ENCODE results near the gene BTNL9. TPM values are rescaled to one million over a fixed set of nuclear protein-coding genes. Genes with fewer than 3 reads are reported as not detected.

The BTNL9 gene
- total RNA-seq, 1 experiment from 2014 or later: 37.5 TPM

DNA sequence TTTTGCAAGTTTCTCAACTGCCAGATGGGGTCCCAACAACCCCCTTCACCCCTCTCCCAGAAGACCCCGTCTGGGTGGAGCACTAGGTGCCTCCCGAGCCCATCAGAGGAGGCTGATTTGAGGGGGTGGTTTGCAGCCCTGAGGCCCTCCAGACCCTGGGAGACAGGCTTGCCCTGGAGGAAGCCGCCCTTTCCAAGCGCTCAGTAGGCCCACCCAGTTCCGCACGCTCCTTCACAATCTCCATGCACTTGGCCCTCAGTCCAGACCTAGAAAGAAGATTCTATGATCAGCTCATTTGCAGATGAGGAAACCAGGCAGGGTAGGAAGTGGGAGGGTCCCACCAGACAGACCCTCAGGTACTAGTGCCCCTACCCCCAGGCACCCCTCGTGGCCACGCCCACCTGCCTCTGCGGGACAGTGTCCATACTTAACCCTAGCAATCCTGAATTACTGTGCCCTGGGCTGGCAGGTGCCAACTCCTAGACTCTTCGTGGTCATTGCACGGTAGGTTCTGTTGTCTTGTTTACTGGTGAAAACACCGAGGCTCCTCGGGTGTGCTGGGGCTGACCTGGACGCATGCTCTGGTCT lies 68.6 kb downstream of the BTNL9 start:
- CTCF ChIA-PET: no interaction called here
- Histone ChIP-seq H3K27me3 (ENCODE audit: control insufficient read depth, insufficient read depth, low read length) (no peaks in the 10 kb centered on the region), H3K4me3 (ENCODE audit: low read depth in 2 of 2, low read length in 2 of 2) (no peak overlapping the region), H3K36me3 (ENCODE audit: control insufficient read depth, insufficient read depth, low read length) (no peaks in the 10 kb centered on the region), H3K4me1 (ENCODE audit: control insufficient read depth, insufficient read depth, low read length) (peaks cover 21% of the 10 kb centered on the region), H3K27ac (ENCODE audit: low read length) (no peak overlapping the region), H3K9me3 (ENCODE audit: control insufficient read depth, insufficient read depth, low read depth, low read length) (no peaks in the 10 kb centered on the region)
- intact Hi-C loops (cut with micrococcal nuclease; ENCODE audit: unreplicated experiment) (loop anchor here (10.0 kb wide), 1 partner anchor 46 kb away; no protein-coding TSS in a partner anchor), in situ Hi-C loops (cut with HindIII; ENCODE audit: low pct_unique_long_range_greater_than_20kb, low sequenced_read_pairs) (no loop called here)
- DNase-seq (ENCODE audit: low read depth, low spot score) (no peak), ATAC-seq (no peak)
- no TSS peak for BruUV-seq (replicated peaks)
- POLR2A ChIA-PET: no interaction called here
- TF ChIP-seq SIN3A (IDR thresholded peaks at IDR 0.05; ENCODE audit: borderline replicate concordance, insufficient read depth, low read depth, low read length) (no peak), REST (IDR thresholded peaks at IDR 0.05; ENCODE audit: insufficient read depth in 1 of 2, low read depth in 2 of 2, low read length in 1 of 2) (no peak), TCF7L2 (IDR thresholded peaks at IDR 0.05; ENCODE audit: low read depth, low read length) (no peak), POLR2AphosphoS5 (IDR thresholded peaks at IDR 0.05; ENCODE audit: low read depth, low read length) (no peak)
- TF ChIP-seq, protein P1, sequence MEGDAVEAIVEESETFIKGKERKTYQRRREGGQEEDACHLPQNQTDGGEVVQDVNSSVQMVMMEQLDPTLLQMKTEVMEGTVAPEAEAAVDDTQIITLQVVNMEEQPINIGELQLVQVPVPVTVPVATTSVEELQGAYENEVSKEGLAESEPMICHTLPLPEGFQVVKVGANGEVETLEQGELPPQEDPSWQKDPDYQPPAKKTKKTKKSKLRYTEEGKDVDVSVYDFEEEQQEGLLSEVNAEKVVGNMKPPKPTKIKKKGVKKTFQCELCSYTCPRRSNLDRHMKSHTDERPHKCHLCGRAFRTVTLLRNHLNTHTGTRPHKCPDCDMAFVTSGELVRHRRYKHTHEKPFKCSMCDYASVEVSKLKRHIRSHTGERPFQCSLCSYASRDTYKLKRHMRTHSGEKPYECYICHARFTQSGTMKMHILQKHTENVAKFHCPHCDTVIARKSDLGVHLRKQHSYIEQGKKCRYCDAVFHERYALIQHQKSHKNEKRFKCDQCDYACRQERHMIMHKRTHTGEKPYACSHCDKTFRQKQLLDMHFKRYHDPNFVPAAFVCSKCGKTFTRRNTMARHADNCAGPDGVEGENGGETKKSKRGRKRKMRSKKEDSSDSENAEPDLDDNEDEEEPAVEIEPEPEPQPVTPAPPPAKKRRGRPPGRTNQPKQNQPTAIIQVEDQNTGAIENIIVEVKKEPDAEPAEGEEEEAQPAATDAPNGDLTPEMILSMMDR (IDR thresholded peaks at IDR 0.05): no peak

- peaks cover 18% of the 10 kb centered on the region for H3K4me1 ChIP-seq (ENCODE audit: control insufficient read depth, insufficient read depth, low read length)
- in situ Hi-C loops (cut with HindIII; ENCODE audit: low pct_unique_long_range_greater_than_20kb, low sequenced_read_pairs) (no loop called here), intact Hi-C loops (cut with micrococcal nuclease; ENCODE audit: unreplicated experiment) (loop anchor here (10.0 kb wide), 1 partner anchor 45 kb away; no protein-coding TSS in a partner anchor)
- ATAC-seq (no peak), DNase-seq (ENCODE audit: low read depth, low spot score) (no peak)
- H3K27me3 ChIP-seq (ENCODE audit: control insufficient read depth, insufficient read depth, low read length): no peaks in the 10 kb centered on the region
- H3K9me3 ChIP-seq (ENCODE audit: control insufficient read depth, insufficient read depth, low read depth, low read length): no peaks in the 10 kb centered on the region
- no peak overlapping the region for H3K27ac ChIP-seq (ENCODE audit: low read length)
- no peak overlapping the region for H3K4me3 ChIP-seq (ENCODE audit: low read depth in 2 of 2, low read length in 2 of 2)
- CTCF ChIA-PET: no interaction called here
- TF ChIP-seq REST (IDR thresholded peaks at IDR 0.05; ENCODE audit: insufficient read depth in 1 of 2, low read depth in 2 of 2, low read length in 1 of 2) (no peak), TCF7L2 (IDR thresholded peaks at IDR 0.05; ENCODE audit: low read depth, low read length) (no peak), SIN3A (IDR thresholded peaks at IDR 0.05; ENCODE audit: borderline replicate concordance, insufficient read depth, low read depth, low read length) (no peak), POLR2AphosphoS5 (IDR thresholded peaks at IDR 0.05; ENCODE audit: low read depth, low read length) (no peak)
- TF ChIP-seq, protein P1 (IDR thresholded peaks at IDR 0.05): no peak
- no TSS peak for BruUV-seq (replicated peaks)
- no peaks in the 10 kb centered on the region for H3K36me3 ChIP-seq (ENCODE audit: control insufficient read depth, insufficient read depth, low read length)
- POLR2A ChIA-PET: no interaction called here
Measured at GRCh38 chr5:181109489-181110013, 69.5 kb downstream of the BTNL9 start.
